ENCODE results near the gene NANOS3. TPM values are rescaled to one million over a fixed set of nuclear protein-coding genes. Genes with fewer than 3 reads are reported as not detected.

The NANOS3 gene
- total and polyA plus RNA-seq, 9 donors = 0.30 to 2.4 (median 1.1) TPM; not detected in 4

GRCh38 chr19:13846557-13847406 lies 30.2 kb upstream of the NANOS3 start:
- H3K9me3 ChIP-seq = no peaks in the 10 kb centered on the region
- TF ChIP-seq CTCF (IDR thresholded peaks at IDR 0.05) (no peak), POLR2A (IDR thresholded peaks at IDR 0.05) (no peak), EP300 (IDR thresholded peaks at IDR 0.05) (peak; percentile 23)
- DNase-seq = peak; percentile 94 to 97 (median 96)
- no peaks in the 10 kb centered on the region for H3K36me3 ChIP-seq
- 21 to 25% (median 25%) methylated on average over 21 to 23 of the region's 23 CpGs for WGBS, 3 donors
- peaks cover 14% of the 10 kb centered on the region for H3K4me1 ChIP-seq (ENCODE audit: insufficient read depth)
- H3K27ac ChIP-seq = peak overlapping the region; percentile 98 to 99
- intact Hi-C loops (cut with DNase I) = loop anchor here in 2 of 4 donors (10.0 kb wide), 2 partner anchors 52 to 1062 kb away; partner anchors contain the start of gene ZSWIM4 (in 1 of the 2)
- no peaks in the 10 kb centered on the region for H3K27me3 ChIP-seq
- peak overlapping the region; percentile 62 for H3K4me3 ChIP-seq

GRCh38 chr19:13847407-13848339 lies 29.3 kb upstream of the NANOS3 start:
- peak overlapping the region; percentile 62 for H3K4me3 ChIP-seq
- intact Hi-C loops (cut with DNase I) = loop anchor here in 2 of 4 donors (10.0 kb wide), 2 partner anchors 53 to 1063 kb away; partner anchors contain the start of gene ZSWIM4 (in 1 of the 2)
- peak overlapping the region; percentile 98 to 99 for H3K27ac ChIP-seq
- DNase-seq = peak; percentile 96 to 97 (median 97)
- H3K4me1 ChIP-seq (ENCODE audit: insufficient read depth) = peaks cover 14% of the 10 kb centered on the region
- WGBS, 3 donors = 1 to 2% (median 2%) methylated on average over 30 to 47 of the region's 47 CpGs
- no peak for TF ChIP-seq EP300 (IDR thresholded peaks at IDR 0.05)
- peak; percentile 90 for TF ChIP-seq POLR2A (IDR thresholded peaks at IDR 0.05)
- TF ChIP-seq CTCF (IDR thresholded peaks at IDR 0.05) = peak in 2 of 3 donors; percentile 67 to 68
- no peaks in the 10 kb centered on the region for H3K9me3 ChIP-seq
- no peaks in the 10 kb centered on the region for H3K36me3 ChIP-seq
- no peaks in the 10 kb centered on the region for H3K27me3 ChIP-seq

- Histone ChIP-seq H3K27me3 (no peaks in the 10 kb centered on the region), H3K4me1 (ENCODE audit: insufficient read depth) (peaks cover 14% of the 10 kb centered on the region), H3K9me3 (no peaks in the 10 kb centered on the region), H3K4me3 (no peak overlapping the region), H3K36me3 (no peaks in the 10 kb centered on the region), H3K27ac (peak overlapping the region; percentile 98 to 99)
- no peak for DNase-seq
- 66 to 68% (median 67%) methylated on average over 4 of the region's 4 CpGs for WGBS, 3 donors
- TF ChIP-seq CTCF (IDR thresholded peaks at IDR 0.05) = no peak
- TF ChIP-seq EP300 (IDR thresholded peaks at IDR 0.05) = no peak
- no peak for TF ChIP-seq POLR2A (IDR thresholded peaks at IDR 0.05)
- intact Hi-C loops (cut with DNase I) = loop anchor here in 2 of 4 donors (10.0 kb wide), 2 partner anchors 54 to 1064 kb away; partner anchors contain the start of gene ZSWIM4 (in 1 of the 2)
Measured at GRCh38 chr19:13848340-13848677, 28.6 kb upstream of the NANOS3 start.

All from ovary (tissue), 9 donors.